Keratinocyte (primary cell): ENCODE measurements around the gene C11orf42. TPM values are rescaled to one million over a fixed set of nuclear protein-coding genes. Genes with fewer than 3 reads are reported as not detected.

Experiments used
- DNase-seq: peaks from one replicate; pipeline ENCODE4 v3.0.0-alpha.2; 2011; ENCODE audit warnings: low read depth, missing footprints, low spot score
- FAIRE-seq: peaks from 2 replicates; lab custom pipeline; 2011; peaks lifted over from hg19 to GRCh38; lab: Jason Lieb, UNC
- H2AFZ ChIP-seq: 2 replicates; pipeline ENCODE4 v1.6.0; 2012; ENCODE audit warnings: low read length, control low read depth, inconsistent platforms; ENCODE audit not compliant: control insufficient read depth
- H3K27ac ChIP-seq: 2 replicates; pipeline ENCODE4 v1.5.1; 2011; ENCODE audit warnings: low read length; ENCODE audit not compliant: control insufficient read depth, insufficient read depth
- H3K27me3 ChIP-seq: 3 replicates; pipeline ENCODE4 v1.6.0; 2011; ENCODE audit warnings: low read length; ENCODE audit not compliant: control insufficient read depth, insufficient read depth; ENCODE audit errors: extremely low read depth
- H3K36me3 ChIP-seq, 2 experiments: 2 replicates in 1 of 2; 3 replicates in 1 of 2; pipeline ENCODE4 v1.5.1; 2011; ENCODE audit warnings: low read length in 2 of 2, mild to moderate bottlenecking in 1 of 2; ENCODE audit not compliant: control insufficient read depth in 2 of 2, insufficient read depth in 2 of 2; ENCODE audit errors: extremely low read depth in 1 of 2
- H3K4me1 ChIP-seq: 3 replicates; pipeline ENCODE4 v1.5.1; 2011; ENCODE audit warnings: low read length; ENCODE audit not compliant: control insufficient read depth, insufficient read depth; ENCODE audit errors: extremely low read depth
- H3K4me2 ChIP-seq: 3 replicates; pipeline ENCODE4 v1.6.0; 2011; ENCODE audit warnings: low read depth, low read length; ENCODE audit not compliant: control insufficient read depth, insufficient read depth; ENCODE audit errors: extremely low read depth
- H3K4me3 ChIP-seq, 3 experiments: fragments of 200-600 bp in 1 of 3; sonication (generic) in 1 of 3; 2 replicates in 2 of 3; 3 replicates in 1 of 3; pipeline ENCODE4 v1.5.1; 2011 to 2016; ENCODE audit warnings: low read length in 3 of 3, mild to moderate bottlenecking in 3 of 3, control low read depth in 2 of 3, inconsistent platforms in 1 of 3, low read depth in 1 of 3, mixed read lengths in 1 of 3, mixed run types in 1 of 3, moderate library complexity in 1 of 3; ENCODE audit not compliant: control insufficient read depth in 2 of 3, insufficient read depth in 2 of 3; ENCODE audit errors: extremely low read depth in 1 of 3
- H3K79me2 ChIP-seq: 2 replicates; pipeline ENCODE4 v1.6.0; 2012; ENCODE audit warnings: low read length; ENCODE audit not compliant: control insufficient read depth, insufficient read depth
- H3K9ac ChIP-seq: 3 replicates; pipeline ENCODE4 v1.6.0; 2011; ENCODE audit warnings: low read length; ENCODE audit not compliant: control insufficient read depth, insufficient read depth; ENCODE audit errors: extremely low read depth
- H3K9me1 ChIP-seq: 3 replicates; pipeline ENCODE4 v1.6.0; 2011; ENCODE audit warnings: low read length; ENCODE audit not compliant: control insufficient read depth, insufficient read depth; ENCODE audit errors: extremely low read depth
- H3K9me3 ChIP-seq: 2 replicates; pipeline ENCODE4 v1.5.1; 2012; ENCODE audit warnings: low read depth, low read length; ENCODE audit not compliant: control insufficient read depth
- H4K20me1 ChIP-seq: 3 replicates; pipeline ENCODE4 v1.6.0; 2011; ENCODE audit warnings: low read length; ENCODE audit not compliant: control insufficient read depth, insufficient read depth; ENCODE audit errors: extremely low read depth
- EZH2 ChIP-seq: IDR thresholded peaks from one replicate; pipeline ENCODE4 v1.6.1; 2012; ENCODE audit warnings: inconsistent platforms, mild to moderate bottlenecking, low read length, moderate library complexity
- dilution Hi-C: fragments of 300-500 bp; cut with MboI; formaldehyde crosslinking; loops from one replicate; pipeline ENCODE4 v1.7.0; 2020; ENCODE audit warnings: low sequenced_read_pairs; ENCODE audit not compliant: extremely low pct_ligation_motif_present
- polyA plus RNA-seq, 5 experiments: library from polyadenylated mRNA; depleted of rRNA in 3 of 5; stranded (reverse) in 3 of 5; stranded (forward) in 1 of 5; unstranded in 1 of 5; fragments of >200 nt; gene quantifications; 1 replicate in 1 of 5; 2 replicates in 3 of 5; 3 replicates in 1 of 5; pipeline versions ENCODE4 v1.2.1 to v1.2.3, GENCODE V29; 2011 to 2012; ENCODE audit warnings: missing spikeins in 2 of 5, low read depth in 1 of 5, low replicate concordance in 1 of 5
- TF ChIP-seq, protein P1 (sequence below), 3 experiments: IDR thresholded peaks in 1 of 3; conservative IDR thresholded peaks in 1 of 3; optimal IDR thresholded peaks in 1 of 3; 2 replicates in 2 of 3; 3 replicates in 1 of 3; pipeline versions ENCODE3 to v1.5.1; 2011; ENCODE audit warnings: low read length in 3 of 3, mild to moderate bottlenecking in 3 of 3, moderate library complexity in 2 of 3, control low read depth in 1 of 3, inconsistent platforms in 1 of 3; ENCODE audit not compliant: insufficient read depth in 2 of 3; ENCODE audit errors: extremely low read depth in 1 of 3

C11orf42 gene
- polyA plus RNA-seq, 1 donor (not counting 4 experiments of a cell fraction or from before 2014, with no cell fraction given), result not detected

DNA sequence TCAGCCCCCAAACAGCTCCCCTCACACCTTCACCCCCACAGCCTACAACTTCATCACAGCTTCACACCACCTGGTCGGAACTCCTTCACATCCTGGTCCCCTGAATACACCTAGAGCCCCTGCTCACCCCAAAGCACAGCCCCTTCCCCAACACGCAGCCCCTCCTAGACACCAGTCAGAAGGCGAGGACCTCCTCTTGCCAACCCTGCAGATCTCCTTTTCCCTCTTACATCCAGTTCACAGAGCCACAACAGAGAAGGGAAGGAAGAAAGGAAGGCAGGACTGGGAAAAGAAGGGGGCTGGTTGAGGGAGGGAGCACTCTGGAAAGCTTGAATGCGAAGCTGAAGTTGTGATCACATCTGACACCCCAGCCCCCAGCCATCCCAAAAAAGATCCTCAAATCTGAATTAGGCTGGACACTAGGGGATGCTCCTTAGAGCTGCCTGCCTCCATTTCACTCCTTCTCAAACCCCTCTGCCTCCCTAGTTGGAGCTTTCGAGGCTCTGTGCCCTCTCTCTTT, 54.9 kb downstream of the C11orf42 start:
- no peak for DNase-seq
- TF ChIP-seq EZH2, result peak; percentile 91
- TF ChIP-seq, protein P1, sequence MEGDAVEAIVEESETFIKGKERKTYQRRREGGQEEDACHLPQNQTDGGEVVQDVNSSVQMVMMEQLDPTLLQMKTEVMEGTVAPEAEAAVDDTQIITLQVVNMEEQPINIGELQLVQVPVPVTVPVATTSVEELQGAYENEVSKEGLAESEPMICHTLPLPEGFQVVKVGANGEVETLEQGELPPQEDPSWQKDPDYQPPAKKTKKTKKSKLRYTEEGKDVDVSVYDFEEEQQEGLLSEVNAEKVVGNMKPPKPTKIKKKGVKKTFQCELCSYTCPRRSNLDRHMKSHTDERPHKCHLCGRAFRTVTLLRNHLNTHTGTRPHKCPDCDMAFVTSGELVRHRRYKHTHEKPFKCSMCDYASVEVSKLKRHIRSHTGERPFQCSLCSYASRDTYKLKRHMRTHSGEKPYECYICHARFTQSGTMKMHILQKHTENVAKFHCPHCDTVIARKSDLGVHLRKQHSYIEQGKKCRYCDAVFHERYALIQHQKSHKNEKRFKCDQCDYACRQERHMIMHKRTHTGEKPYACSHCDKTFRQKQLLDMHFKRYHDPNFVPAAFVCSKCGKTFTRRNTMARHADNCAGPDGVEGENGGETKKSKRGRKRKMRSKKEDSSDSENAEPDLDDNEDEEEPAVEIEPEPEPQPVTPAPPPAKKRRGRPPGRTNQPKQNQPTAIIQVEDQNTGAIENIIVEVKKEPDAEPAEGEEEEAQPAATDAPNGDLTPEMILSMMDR (optimal IDR thresholded peaks at IDR 0.05 in 1 of 3, IDR thresholded peaks at IDR 0.05 in 1 of 3, conservative IDR thresholded peaks at IDR 0.05 in 1 of 3; ENCODE audit: extremely low read depth in 1 of 3, insufficient read depth in 2 of 3, low read length in 3 of 3), result no peak
- H3K9me1 ChIP-seq, result no peaks in the 10 kb centered on the region
- no peak overlapping the region for H3K4me3 ChIP-seq
- no peak for FAIRE-seq
- peaks cover 2% of the 10 kb centered on the region for H3K4me1 ChIP-seq
- no peak overlapping the region for H3K27ac ChIP-seq
- H3K4me2 ChIP-seq, result no peak overlapping the region
- dilution Hi-C loops, result no loop called here
- no peaks in the 10 kb centered on the region for H3K79me2 ChIP-seq
- peaks cover 51% of the 10 kb centered on the region for H3K27me3 ChIP-seq
- H3K36me3 ChIP-seq, result no peaks in the 10 kb centered on the region
- no peaks in the 10 kb centered on the region for H4K20me1 ChIP-seq
- no peak overlapping the region for H3K9ac ChIP-seq
- H3K9me3 ChIP-seq, result no peaks in the 10 kb centered on the region
- H2AFZ ChIP-seq, result no peak overlapping the region

Other genes with a start within 250 kb of the C11orf42 start
- gene OR56A5, start 237.1 kb upstream of the C11orf42 start, polyA plus RNA-seq, result not detected in 3 replicates
- not detected in 3 replicates for gene OR52L1, start 218.6 kb upstream of the C11orf42 start, polyA plus RNA-seq
- not detected in 3 replicates for gene OR56A4, start 198.6 kb upstream of the C11orf42 start, polyA plus RNA-seq
- gene OR56A1, start 174.8 kb upstream of the C11orf42 start, polyA plus RNA-seq, result not detected in 3 replicates
- gene OR56B4, start 97.9 kb upstream of the C11orf42 start, polyA plus RNA-seq, result not detected in 3 replicates
- not detected in 3 replicates for gene OR52B2, start 35.2 kb upstream of the C11orf42 start, polyA plus RNA-seq
- not detected in 3 replicates for gene OR52W1, start 6.3 kb upstream of the C11orf42 start, polyA plus RNA-seq
- 15.2 to 31.6 TPM (median 18.7 TPM) in 3 replicates for gene FHIP1B, start 29.1 kb downstream of the C11orf42 start, polyA plus RNA-seq
- gene CNGA4, start 33.5 kb downstream of the C11orf42 start, polyA plus RNA-seq, result 0.09 to 0.18 TPM in 2 of 3 replicates, not detected in the other
- gene CCKBR, start 54.3 kb downstream of the C11orf42 start, polyA plus RNA-seq, result not detected in 3 replicates
- 26.0 to 43.0 TPM (median 30.1 TPM) in 3 replicates for gene CAVIN3, start 114.9 kb downstream of the C11orf42 start, polyA plus RNA-seq
- gene SMPD1, start 184.9 kb downstream of the C11orf42 start, polyA plus RNA-seq, result 7.3 to 12.6 TPM (median 8.0 TPM) in 3 replicates
- 3.7 to 7.4 TPM (median 5.0 TPM) in 3 replicates for gene APBB1, start 213.5 kb downstream of the C11orf42 start, polyA plus RNA-seq
- gene HPX, start 235.4 kb downstream of the C11orf42 start, polyA plus RNA-seq, result 0.35 to 1.5 TPM (median 0.76 TPM) in 3 replicates